WTC11 (cell line): ENCODE results near the gene C1orf174. TPM values are rescaled to one million over a fixed set of nuclear protein-coding genes. Genes with fewer than 3 reads are reported as not detected.

Source experiments
- ATF6 ChIP-seq: sonication (generic); formaldehyde crosslinking; IDR thresholded peaks from 2 replicates; pipeline ENCODE4 v1.8.1; 2023; ENCODE audit warnings: mild to moderate bottlenecking, missing genetic modification reagents
- CREB1 ChIP-seq: sonication (generic); formaldehyde crosslinking; IDR thresholded peaks from 2 replicates; pipeline ENCODE4 v1.8.0; 2023; ENCODE audit warnings: mild to moderate bottlenecking, missing genetic modification reagents
- EMX1 ChIP-seq: fragments of 250-450 bp; sonication (Bioruptor Pico); IDR thresholded peaks from 2 replicates; pipeline ENCODE4 v1.8.0; 2021; ENCODE audit warnings: mild to moderate bottlenecking
- ESRRA ChIP-seq: sonication (generic); formaldehyde crosslinking; IDR thresholded peaks from 2 replicates; pipeline ENCODE4 v1.8.1; 2022; ENCODE audit warnings: mild to moderate bottlenecking, missing genetic modification reagents, borderline replicate concordance
- ETV6 ChIP-seq: sonication (generic); formaldehyde crosslinking; IDR thresholded peaks from 2 replicates; pipeline ENCODE4 v1.8.1; 2022; ENCODE audit warnings: mild to moderate bottlenecking, missing genetic modification reagents
- FOXK1 ChIP-seq: sonication (generic); formaldehyde crosslinking; IDR thresholded peaks from 2 replicates; pipeline ENCODE4 v1.8.0; 2022; ENCODE audit warnings: mild to moderate bottlenecking, moderate library complexity, missing genetic modification reagents
- HMGA2 ChIP-seq: fragments of 250-450 bp; sonication (Bioruptor Pico); IDR thresholded peaks from 2 replicates; pipeline ENCODE4 v1.4.0; 2021; ENCODE audit warnings: mild to moderate bottlenecking, moderate library complexity
- MAX ChIP-seq: sonication (generic); formaldehyde crosslinking; IDR thresholded peaks from 2 replicates; pipeline ENCODE4 v1.8.0; 2022; ENCODE audit warnings: mild to moderate bottlenecking, missing genetic modification reagents
- PRDM15 ChIP-seq: sonication (generic); formaldehyde crosslinking; IDR thresholded peaks from 2 replicates; pipeline ENCODE4 v1.8.0; 2022; ENCODE audit warnings: missing genetic modification reagents
- PRRX2 ChIP-seq: fragments of 250-450 bp; sonication (Bioruptor Pico); IDR thresholded peaks from 2 replicates; pipeline ENCODE4 v1.8.0; 2021; ENCODE audit warnings: mild to moderate bottlenecking
- STAT6 ChIP-seq: sonication (generic); formaldehyde crosslinking; conservative IDR thresholded peaks from 2 replicates; pipeline ENCODE4 v1.8.1; 2023; ENCODE audit warnings: mild to moderate bottlenecking, low read depth, missing genetic modification reagents, moderate library complexity
- TEAD1 ChIP-seq: sonication (generic); formaldehyde crosslinking; IDR thresholded peaks from 2 replicates; pipeline ENCODE4 v1.8.0; 2022; ENCODE audit warnings: mild to moderate bottlenecking, missing genetic modification reagents
- ZNF219 ChIP-seq: sonication (generic); formaldehyde crosslinking; IDR thresholded peaks from 2 replicates; pipeline ENCODE4 v1.8.0; 2023; ENCODE audit warnings: missing genetic modification reagents, mild to moderate bottlenecking, borderline replicate concordance
- ZNF317 ChIP-seq: sonication (generic); formaldehyde crosslinking; IDR thresholded peaks from 2 replicates; pipeline ENCODE4 v1.8.1; 2023; ENCODE audit warnings: low read depth, mild to moderate bottlenecking, moderate library complexity, missing genetic modification reagents, borderline replicate concordance
- ZSCAN18 ChIP-seq: fragments of 250-450 bp; sonication (Bioruptor Pico); IDR thresholded peaks from 2 replicates; pipeline ENCODE4 v2.1.2; 2022; ENCODE audit warnings: mild to moderate bottlenecking, moderate library complexity
- total RNA-seq: library from RNA; stranded (reverse); gene quantifications from 3 replicates; pipeline ENCODE4 v1.2.3, GENCODE V29; 2021
- TF ChIP-seq, protein P1 (sequence below): sonication (generic); formaldehyde crosslinking; IDR thresholded peaks from 2 replicates; pipeline ENCODE4 v1.8.0; 2022; ENCODE audit warnings: mild to moderate bottlenecking, missing genetic modification reagents
- TF ChIP-seq, protein P2 (sequence below): fragments of 250-450 bp; sonication (Bioruptor Pico); IDR thresholded peaks from 2 replicates; pipeline ENCODE4 v1.9.0; 2021; ENCODE audit warnings: mild to moderate bottlenecking
- TF ChIP-seq, protein P3 (sequence below): sonication (generic); formaldehyde crosslinking; IDR thresholded peaks from 2 replicates; pipeline ENCODE4 v1.8.1; 2023; ENCODE audit warnings: mild to moderate bottlenecking, moderate library complexity, missing genetic modification reagents
- TF ChIP-seq, protein P4 (sequence below): sonication (generic); formaldehyde crosslinking; IDR thresholded peaks from 2 replicates; pipeline ENCODE4 v1.8.0; 2023; ENCODE audit warnings: mild to moderate bottlenecking, missing genetic modification reagents
- TF ChIP-seq, protein P5 (sequence below): fragments of 200-600 bp; IDR thresholded peaks from 2 replicates; pipeline ENCODE4 v1.8.0; 2022; ENCODE audit warnings: antibody characterized with exemption

C1orf174 gene
- total RNA-seq, 1 experiment from 2014 or later, result 24.2 TPM

DNA sequence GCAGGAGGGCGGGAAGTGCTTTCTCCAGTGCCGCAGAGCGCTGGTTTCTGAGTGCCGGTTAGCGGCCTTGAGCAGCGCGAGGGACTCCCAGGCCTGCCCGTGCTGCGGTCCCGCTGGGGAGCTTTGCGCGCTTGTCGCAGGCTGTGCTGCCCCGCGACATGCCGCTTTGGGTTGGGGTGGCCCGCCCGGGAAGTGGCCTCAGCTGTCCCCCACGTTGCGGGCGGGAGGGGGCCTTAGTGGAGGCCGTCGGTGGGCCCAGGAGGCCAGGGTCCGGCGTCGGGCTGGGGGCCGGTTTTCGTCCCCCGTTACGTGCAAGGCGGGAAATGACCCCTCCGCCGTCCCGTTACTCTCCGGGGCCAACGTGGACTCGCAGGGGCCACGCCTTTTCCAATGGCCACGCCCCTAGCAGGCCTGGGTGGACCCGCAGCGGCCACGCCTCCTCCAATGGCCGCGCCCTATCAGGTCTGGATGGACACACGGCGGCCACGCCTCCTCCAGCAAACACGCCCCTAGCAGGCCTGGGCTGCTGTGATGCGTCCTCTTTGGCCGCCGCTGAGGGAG, 977 bp upstream of the C1orf174 start (continued):
- TF ChIP-seq FOXK1 (CRISPR knock-in tag), result peak; percentile 53; the same call in 1 of the 2 replicates
- TF ChIP-seq HMGA2 (CRISPR knock-in tag), result no peak
- TF ChIP-seq, protein P1, sequence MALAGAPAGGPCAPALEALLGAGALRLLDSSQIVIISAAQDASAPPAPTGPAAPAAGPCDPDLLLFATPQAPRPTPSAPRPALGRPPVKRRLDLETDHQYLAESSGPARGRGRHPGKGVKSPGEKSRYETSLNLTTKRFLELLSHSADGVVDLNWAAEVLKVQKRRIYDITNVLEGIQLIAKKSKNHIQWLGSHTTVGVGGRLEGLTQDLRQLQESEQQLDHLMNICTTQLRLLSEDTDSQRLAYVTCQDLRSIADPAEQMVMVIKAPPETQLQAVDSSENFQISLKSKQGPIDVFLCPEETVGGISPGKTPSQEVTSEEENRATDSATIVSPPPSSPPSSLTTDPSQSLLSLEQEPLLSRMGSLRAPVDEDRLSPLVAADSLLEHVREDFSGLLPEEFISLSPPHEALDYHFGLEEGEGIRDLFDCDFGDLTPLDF (CRISPR knock-in tag), result no peak
- TF ChIP-seq ESRRA (CRISPR knock-in tag), result peak; percentile 39; the same call in 1 of the 2 replicates
- TF ChIP-seq, protein P2, sequence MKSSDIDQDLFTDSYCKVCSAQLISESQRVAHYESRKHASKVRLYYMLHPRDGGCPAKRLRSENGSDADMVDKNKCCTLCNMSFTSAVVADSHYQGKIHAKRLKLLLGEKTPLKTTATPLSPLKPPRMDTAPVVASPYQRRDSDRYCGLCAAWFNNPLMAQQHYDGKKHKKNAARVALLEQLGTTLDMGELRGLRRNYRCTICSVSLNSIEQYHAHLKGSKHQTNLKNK (CRISPR knock-in tag), result no peak
- TF ChIP-seq TEAD1 (CRISPR knock-in tag), result peak; percentile 30; the same call in 1 of the 2 replicates
- no peak for TF ChIP-seq EMX1 (CRISPR knock-in tag)
- no peak for TF ChIP-seq ZSCAN18 (CRISPR knock-in tag)
- no peak for TF ChIP-seq ZNF317 (CRISPR knock-in tag)
- TF ChIP-seq ATF6, result no peak
- TF ChIP-seq, protein P3, sequence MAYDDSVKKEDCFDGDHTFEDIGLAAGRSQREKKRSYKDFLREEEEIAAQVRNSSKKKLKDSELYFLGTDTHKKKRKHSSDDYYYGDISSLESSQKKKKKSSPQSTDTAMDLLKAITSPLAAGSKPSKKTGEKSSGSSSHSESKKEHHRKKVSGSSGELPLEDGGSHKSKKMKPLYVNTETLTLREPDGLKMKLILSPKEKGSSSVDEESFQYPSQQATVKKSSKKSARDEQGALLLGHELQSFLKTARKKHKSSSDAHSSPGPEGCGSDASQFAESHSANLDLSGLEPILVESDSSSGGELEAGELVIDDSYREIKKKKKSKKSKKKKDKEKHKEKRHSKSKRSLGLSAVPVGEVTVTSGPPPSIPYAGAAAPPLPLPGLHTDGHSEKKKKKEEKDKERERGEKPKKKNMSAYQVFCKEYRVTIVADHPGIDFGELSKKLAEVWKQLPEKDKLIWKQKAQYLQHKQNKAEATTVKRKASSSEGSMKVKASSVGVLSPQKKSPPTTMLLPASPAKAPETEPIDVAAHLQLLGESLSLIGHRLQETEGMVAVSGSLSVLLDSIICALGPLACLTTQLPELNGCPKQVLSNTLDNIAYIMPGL (CRISPR knock-in tag), result 0 out of 2 replicates have a peak, but pooled peaks have one; percentile 29
- TF ChIP-seq PRRX2 (CRISPR knock-in tag), result no peak
- TF ChIP-seq, protein P4, sequence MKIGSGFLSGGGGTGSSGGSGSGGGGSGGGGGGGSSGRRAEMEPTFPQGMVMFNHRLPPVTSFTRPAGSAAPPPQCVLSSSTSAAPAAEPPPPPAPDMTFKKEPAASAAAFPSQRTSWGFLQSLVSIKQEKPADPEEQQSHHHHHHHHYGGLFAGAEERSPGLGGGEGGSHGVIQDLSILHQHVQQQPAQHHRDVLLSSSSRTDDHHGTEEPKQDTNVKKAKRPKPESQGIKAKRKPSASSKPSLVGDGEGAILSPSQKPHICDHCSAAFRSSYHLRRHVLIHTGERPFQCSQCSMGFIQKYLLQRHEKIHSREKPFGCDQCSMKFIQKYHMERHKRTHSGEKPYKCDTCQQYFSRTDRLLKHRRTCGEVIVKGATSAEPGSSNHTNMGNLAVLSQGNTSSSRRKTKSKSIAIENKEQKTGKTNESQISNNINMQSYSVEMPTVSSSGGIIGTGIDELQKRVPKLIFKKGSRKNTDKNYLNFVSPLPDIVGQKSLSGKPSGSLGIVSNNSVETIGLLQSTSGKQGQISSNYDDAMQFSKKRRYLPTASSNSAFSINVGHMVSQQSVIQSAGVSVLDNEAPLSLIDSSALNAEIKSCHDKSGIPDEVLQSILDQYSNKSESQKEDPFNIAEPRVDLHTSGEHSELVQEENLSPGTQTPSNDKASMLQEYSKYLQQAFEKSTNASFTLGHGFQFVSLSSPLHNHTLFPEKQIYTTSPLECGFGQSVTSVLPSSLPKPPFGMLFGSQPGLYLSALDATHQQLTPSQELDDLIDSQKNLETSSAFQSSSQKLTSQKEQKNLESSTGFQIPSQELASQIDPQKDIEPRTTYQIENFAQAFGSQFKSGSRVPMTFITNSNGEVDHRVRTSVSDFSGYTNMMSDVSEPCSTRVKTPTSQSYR (CRISPR knock-in tag), result no peak
- no peak for TF ChIP-seq PRDM15 (CRISPR knock-in tag)
- TF ChIP-seq, protein P5, sequence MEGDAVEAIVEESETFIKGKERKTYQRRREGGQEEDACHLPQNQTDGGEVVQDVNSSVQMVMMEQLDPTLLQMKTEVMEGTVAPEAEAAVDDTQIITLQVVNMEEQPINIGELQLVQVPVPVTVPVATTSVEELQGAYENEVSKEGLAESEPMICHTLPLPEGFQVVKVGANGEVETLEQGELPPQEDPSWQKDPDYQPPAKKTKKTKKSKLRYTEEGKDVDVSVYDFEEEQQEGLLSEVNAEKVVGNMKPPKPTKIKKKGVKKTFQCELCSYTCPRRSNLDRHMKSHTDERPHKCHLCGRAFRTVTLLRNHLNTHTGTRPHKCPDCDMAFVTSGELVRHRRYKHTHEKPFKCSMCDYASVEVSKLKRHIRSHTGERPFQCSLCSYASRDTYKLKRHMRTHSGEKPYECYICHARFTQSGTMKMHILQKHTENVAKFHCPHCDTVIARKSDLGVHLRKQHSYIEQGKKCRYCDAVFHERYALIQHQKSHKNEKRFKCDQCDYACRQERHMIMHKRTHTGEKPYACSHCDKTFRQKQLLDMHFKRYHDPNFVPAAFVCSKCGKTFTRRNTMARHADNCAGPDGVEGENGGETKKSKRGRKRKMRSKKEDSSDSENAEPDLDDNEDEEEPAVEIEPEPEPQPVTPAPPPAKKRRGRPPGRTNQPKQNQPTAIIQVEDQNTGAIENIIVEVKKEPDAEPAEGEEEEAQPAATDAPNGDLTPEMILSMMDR, result no peak
- no peak for TF ChIP-seq STAT6 (CRISPR knock-in tag)
- TF ChIP-seq MAX (CRISPR knock-in tag), result peak; percentile 79
- TF ChIP-seq CREB1, result no peak
- TF ChIP-seq ETV6 (CRISPR knock-in tag), result no peak
- 0 out of 2 replicates have a peak, but pooled peaks have one; percentile 58 for TF ChIP-seq ZNF219 (CRISPR knock-in tag)
